Measurements from ENCODE around the gene PMM2. TPM values are rescaled to one million over a fixed set of nuclear protein-coding genes. Genes with fewer than 3 reads are reported as not detected.
"Not testable (repeated sequence)": the region's sequence is repeated elsewhere in the genome, so short reads cannot be mapped to it uniquely, and the experiment has no call there.

Gene PMM2
- polyA plus RNA-seq, 4 donors: 18.1 to 26.1 (median 21.3) TPM

- no peak for DNase-seq (ENCODE audit: low read depth in 4 of 4, low spot score in 2 of 4)
Measured at GRCh38 chr16:8814095-8814806, 16.6 kb downstream of the PMM2 start.

- DNase-seq (ENCODE audit: low read depth in 4 of 4, low spot score in 2 of 4): no peak
Measured at GRCh38 chr16:8816967-8817655, 19.5 kb downstream of the PMM2 start.

- DNase-seq (ENCODE audit: low read depth in 4 of 4, low spot score in 2 of 4): no peak
Measured at GRCh38 chr16:8818504-8819270, 21.0 kb downstream of the PMM2 start.

- no peak for DNase-seq (ENCODE audit: low read depth in 4 of 4, low spot score in 2 of 4)
Measured at GRCh38 chr16:8819411-8820034, 21.9 kb downstream of the PMM2 start.

GRCh38 chr16:8822403-8822802 lies 24.8 kb downstream of the PMM2 start:
- no peak for DNase-seq (ENCODE audit: low read depth in 4 of 4, low spot score in 2 of 4)

GRCh38 chr16:8826278-8826879 lies 28.7 kb downstream of the PMM2 start:
- no peak for DNase-seq (ENCODE audit: low read depth in 4 of 4, low spot score in 2 of 4)

GRCh38 chr16:8828541-8829165 lies 31.0 kb downstream of the PMM2 start:
- DNase-seq (ENCODE audit: low read depth in 4 of 4, low spot score in 2 of 4): no peak

- no peak for DNase-seq (ENCODE audit: low read depth in 4 of 4, low spot score in 2 of 4)
Measured at GRCh38 chr16:8831450-8831849, 33.8 kb downstream of the PMM2 start.

GRCh38 chr16:8831871-8832716 lies 34.5 kb downstream of the PMM2 start:
- no peak for DNase-seq (ENCODE audit: low read depth in 4 of 4, low spot score in 2 of 4)

GRCh38 chr16:8832717-8833105 lies 35.1 kb downstream of the PMM2 start:
- no peak for DNase-seq (ENCODE audit: low read depth in 4 of 4, low spot score in 2 of 4)

GRCh38 chr16:8836797-8837196 lies 39.2 kb downstream of the PMM2 start:
- DNase-seq (ENCODE audit: low read depth in 4 of 4, low spot score in 2 of 4): not testable (repeated sequence)

GRCh38 chr16:8837594-8837993 lies 40.0 kb downstream of the PMM2 start:
- not testable (repeated sequence) for DNase-seq (ENCODE audit: low read depth in 4 of 4, low spot score in 2 of 4)

GRCh38 chr16:8842016-8842415 lies 44.4 kb downstream of the PMM2 start:
- DNase-seq (ENCODE audit: low read depth in 4 of 4, low spot score in 2 of 4): not testable (repeated sequence)

- not testable (repeated sequence) for DNase-seq (ENCODE audit: low read depth in 4 of 4, low spot score in 2 of 4)
Measured at GRCh38 chr16:8843296-8843695, 45.7 kb downstream of the PMM2 start.

GRCh38 chr16:8845699-8846298 lies 48.2 kb downstream of the PMM2 start:
- DNase-seq (ENCODE audit: low read depth in 4 of 4, low spot score in 2 of 4): no peak

- no peak for DNase-seq (ENCODE audit: low read depth in 4 of 4, low spot score in 2 of 4)
Measured at GRCh38 chr16:8846401-8846932, 48.8 kb downstream of the PMM2 start.

GRCh38 chr16:8847145-8847544 lies 49.5 kb downstream of the PMM2 start:
- no peak for DNase-seq (ENCODE audit: low read depth in 4 of 4, low spot score in 2 of 4)

- DNase-seq (ENCODE audit: low read depth in 4 of 4, low spot score in 2 of 4): no peak
Measured at GRCh38 chr16:8847623-8848022, 50.0 kb downstream of the PMM2 start.

Measured in left renal cortex interstitium (tissue), 4 donors.